Activated naive CD8-positive, alpha-beta T cell treated with anti-CD3 and anti-CD28 coated beads for 36 hours (primary cell): Measurements from ENCODE around the gene PI4KA. TPM values are rescaled to one million over a fixed set of nuclear protein-coding genes. Genes with fewer than 3 reads are reported as not detected.

Experiments
- DNase-seq: peaks from one replicate; pipeline ENCODE4 v3.0.0; 2021
- H3K27ac Mint-ChIP-seq: one replicate; pipeline ENCODE4 v1.8.0; 2022; ENCODE audit warnings: mild to moderate bottlenecking, moderate library complexity, mixed read lengths
- H3K27me3 Mint-ChIP-seq: one replicate; pipeline ENCODE4 v1.8.0; 2022; ENCODE audit warnings: mild to moderate bottlenecking, mixed read lengths
- H3K36me3 Mint-ChIP-seq: one replicate; pipeline ENCODE4 v1.8.0; 2021; ENCODE audit warnings: mild to moderate bottlenecking, mixed read lengths
- H3K4me1 Mint-ChIP-seq: one replicate; pipeline ENCODE4 v1.8.0; 2021; ENCODE audit warnings: mixed read lengths
- H3K4me3 Mint-ChIP-seq: one replicate; pipeline ENCODE4 v1.8.0; 2022; ENCODE audit warnings: mild to moderate bottlenecking, moderate library complexity, mixed read lengths
- H3K9me3 Mint-ChIP-seq: one replicate; pipeline ENCODE4 v1.8.0; 2022; ENCODE audit warnings: mixed read lengths
- total RNA-seq, 2 experiments: library from RNA; stranded (reverse); gene quantifications; one replicate each; pipeline ENCODE4 v1.2.3, GENCODE V29; 2021

The PI4KA gene
- total RNA-seq, 2 experiments from 2014 or later = 49.3 to 51.3 TPM

DNA sequence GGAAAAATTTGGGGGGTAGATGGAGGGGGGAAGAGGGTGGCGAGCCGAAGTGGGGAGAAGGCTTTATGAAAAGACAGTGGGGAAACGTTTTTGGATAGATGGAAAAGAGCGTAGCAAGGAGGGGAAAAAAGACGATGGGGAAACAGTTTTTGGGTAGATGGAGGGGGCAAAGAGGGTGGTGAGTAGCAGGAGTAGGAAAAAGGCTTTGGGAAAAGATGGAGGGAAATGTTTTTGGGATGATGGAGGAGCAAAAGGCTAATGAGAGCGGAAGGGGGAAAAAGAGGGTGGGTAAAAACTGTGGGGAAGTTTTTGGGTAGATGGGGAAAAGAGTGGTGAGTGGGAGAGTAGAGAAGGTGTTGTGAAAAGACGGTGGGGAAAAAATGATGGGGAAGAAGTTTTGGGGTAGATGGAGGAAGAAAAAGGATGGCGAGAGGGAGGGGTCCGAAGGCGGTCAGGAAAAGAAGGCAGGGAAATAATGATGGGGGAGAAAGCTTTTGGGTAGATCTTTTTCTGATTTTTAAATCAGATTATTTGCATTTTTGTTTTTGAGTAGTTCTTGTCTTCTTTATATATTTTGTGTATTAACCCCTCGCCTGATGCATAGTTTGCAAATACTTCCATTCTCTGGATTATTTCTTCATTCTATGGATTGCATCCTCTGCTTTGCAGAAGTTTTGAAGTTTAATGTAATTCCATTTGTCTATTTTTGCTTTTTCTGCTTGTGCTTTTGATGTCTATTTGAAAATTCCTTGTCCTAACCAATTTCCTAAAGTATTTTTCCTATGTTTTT, 200.0 kb downstream of the PI4KA start:
- H3K27me3 Mint-ChIP-seq = peaks cover 25% of the 10 kb centered on the region
- no peak for DNase-seq
- H3K4me3 Mint-ChIP-seq = no peak overlapping the region
- no peaks in the 10 kb centered on the region for H3K36me3 Mint-ChIP-seq
- H3K27ac Mint-ChIP-seq = no peak overlapping the region
- no peaks in the 10 kb centered on the region for H3K4me1 Mint-ChIP-seq
- peaks cover 3% of the 10 kb centered on the region for H3K9me3 Mint-ChIP-seq

- Mint-ChIP-seq H3K27me3 (peaks cover 25% of the 10 kb centered on the region), H3K4me1 (no peaks in the 10 kb centered on the region), H3K9me3 (no peaks in the 10 kb centered on the region), H3K27ac (no peak overlapping the region), H3K4me3 (no peak overlapping the region), H3K36me3 (no peaks in the 10 kb centered on the region)
- DNase-seq = no peak
These were observed 200.6 kb downstream of the PI4KA start for GRCh38 chr22:20657963-20658362.

Other genes starting within 250 kb of the PI4KA start
- gene SERPIND1, start 84.7 kb downstream of the PI4KA start, total RNA-seq = not detected
- 10 to 100 TPM; 21.5 to 22.1 TPM for gene SNAP29, start 196 bp upstream of the PI4KA start, total RNA-seq
- 10 to 100 TPM; 82.1 to 82.2 TPM for gene CRKL, start 58.6 kb upstream of the PI4KA start, total RNA-seq
- under 1 TPM in 1 of 2 experiments, not detected in 1; 0.14 TPM for gene AIFM3, start 108.4 kb upstream of the PI4KA start, total RNA-seq
- gene LZTR1, start 123.5 kb upstream of the PI4KA start, total RNA-seq = 10 to 100 TPM; 32.4 to 39.2 TPM
- gene THAP7, start 143.3 kb upstream of the PI4KA start, total RNA-seq = 10 to 100 TPM; 34.3 to 34.5 TPM
- gene P2RX6, start 156.4 kb upstream of the PI4KA start, total RNA-seq = under 1 TPM; 0.14 to 0.43 TPM
- under 1 TPM; 0.41 to 0.44 TPM for gene SLC7A4, start 173.8 kb upstream of the PI4KA start, total RNA-seq
- gene LRRC74B, start 187.1 kb upstream of the PI4KA start, total RNA-seq = not detected